Activated T-helper 1 cell treated with anti-CD3 and anti-CD28 coated beads, Interleukin-12 subunit alpha, Interleukin-12 subunit beta, Interleukin-2, Interleukin-4 antibody, amounts not matched to agents 30 ng/mL and 10 ng/mL and 1 ng/mL, durations not matched to agents 14 hours and 24 hours and 36 hours (primary cell): ENCODE results near the gene ABI1. TPM values are rescaled to one million over a fixed set of nuclear protein-coding genes. Genes with fewer than 3 reads are reported as not detected.

Experiments used
- DNase-seq: peaks from one replicate; pipeline ENCODE4 v3.0.0; 2021; ENCODE audit warnings: low spot score
- H3K27ac Mint-ChIP-seq: one replicate; pipeline ENCODE4 v1.8.0; 2021; ENCODE audit warnings: mild to moderate bottlenecking, mixed read lengths
- H3K27me3 Mint-ChIP-seq: one replicate; pipeline ENCODE4 v1.8.0; 2022; ENCODE audit warnings: mild to moderate bottlenecking, moderate library complexity, mixed read lengths; ENCODE audit not compliant: insufficient read depth
- H3K36me3 Mint-ChIP-seq: one replicate; pipeline ENCODE4 v1.8.0; 2021; ENCODE audit warnings: low read depth, mixed read lengths
- H3K4me1 Mint-ChIP-seq: one replicate; pipeline ENCODE4 v1.8.0; 2021; ENCODE audit warnings: low read depth, mixed read lengths
- H3K4me3 Mint-ChIP-seq: one replicate; pipeline ENCODE4 v1.8.0; 2021; ENCODE audit warnings: mild to moderate bottlenecking, moderate library complexity, mixed read lengths
- H3K9me3 Mint-ChIP-seq: one replicate; pipeline ENCODE4 v1.8.0; 2021; ENCODE audit warnings: mixed read lengths
- intact Hi-C: fragments of 100-400 bp; cut with micrococcal nuclease; formaldehyde crosslinking; loops from one replicate; pipeline ENCODE4 v1.15.1; 2024
- total RNA-seq: library from RNA; stranded (reverse); gene quantifications from 2 replicates; pipeline ENCODE4 v1.2.3, GENCODE V29; 2022

The ABI1 gene
- total RNA-seq, 1 donor from 2014 or later: 66.6 TPM

- Mint-ChIP-seq H3K4me1 (peaks cover 35% of the 10 kb centered on the region), H3K27ac (no peak overlapping the region), H3K27me3 (no peaks in the 10 kb centered on the region), H3K9me3 (peaks cover 4% of the 10 kb centered on the region), H3K4me3 (no peak overlapping the region), H3K36me3 (peaks cover 16% of the 10 kb centered on the region)
- DNase-seq: no peak
- intact Hi-C loops: no loop called here
Observed at GRCh38 chr10:26810435-26811026, 50.2 kb downstream of the ABI1 start.

- Mint-ChIP-seq H3K27ac (no peak overlapping the region), H3K27me3 (no peaks in the 10 kb centered on the region), H3K9me3 (peaks cover 4% of the 10 kb centered on the region), H3K4me1 (peaks cover 39% of the 10 kb centered on the region), H3K4me3 (no peak overlapping the region), H3K36me3 (peaks cover 16% of the 10 kb centered on the region)
- intact Hi-C loops: loop anchor here (10.0 kb wide), 1 partner anchor 45 kb away; no protein-coding TSS in a partner anchor
- no peak for DNase-seq
Observed at GRCh38 chr10:26809973-26810372, 50.8 kb downstream of the ABI1 start.

- peaks cover 55% of the 10 kb centered on the region for H3K4me1 Mint-ChIP-seq
- no peak overlapping the region for H3K4me3 Mint-ChIP-seq
- intact Hi-C loops: loop anchor here (2.0 to 10.0 kb wide), 2 partner anchors 15 to 47 kb away; no protein-coding TSS in a partner anchor
- no peak for DNase-seq
- no peak overlapping the region for H3K27ac Mint-ChIP-seq
- no peaks in the 10 kb centered on the region for H3K27me3 Mint-ChIP-seq
- H3K9me3 Mint-ChIP-seq: no peaks in the 10 kb centered on the region
- peaks cover 13% of the 10 kb centered on the region for H3K36me3 Mint-ChIP-seq
Observed at GRCh38 chr10:26807532-26807931, 53.2 kb downstream of the ABI1 start.

GRCh38 chr10:26806557-26806956, 54.2 kb downstream of the ABI1 start:
- Mint-ChIP-seq H3K4me1 (peaks cover 65% of the 10 kb centered on the region), H3K27ac (peak overlapping the region; percentile 58), H3K27me3 (no peaks in the 10 kb centered on the region), H3K36me3 (peaks cover 13% of the 10 kb centered on the region), H3K9me3 (no peaks in the 10 kb centered on the region), H3K4me3 (no peak overlapping the region)
- DNase-seq: no peak
- intact Hi-C loops: loop anchor here (2.0 to 10.0 kb wide), 2 partner anchors 16 to 48 kb away; no protein-coding TSS in a partner anchor

- Mint-ChIP-seq H3K9me3 (no peaks in the 10 kb centered on the region), H3K36me3 (peaks cover 18% of the 10 kb centered on the region), H3K4me1 (peaks cover 65% of the 10 kb centered on the region), H3K27ac (peak overlapping the region; percentile 58), H3K27me3 (no peaks in the 10 kb centered on the region), H3K4me3 (no peak overlapping the region)
- DNase-seq: no peak
- intact Hi-C loops: loop anchor here (2.0 to 10.0 kb wide), 2 partner anchors 17 to 49 kb away; no protein-coding TSS in a partner anchor
Observed at GRCh38 chr10:26805567-26806245, 55.1 kb downstream of the ABI1 start.

GRCh38 chr10:26804418-26805393, 56.1 kb downstream of the ABI1 start:
- Mint-ChIP-seq H3K27ac (peak overlapping the region; percentile 60), H3K36me3 (peaks cover 22% of the 10 kb centered on the region), H3K4me3 (no peak overlapping the region), H3K27me3 (no peaks in the 10 kb centered on the region), H3K9me3 (no peaks in the 10 kb centered on the region), H3K4me1 (peaks cover 63% of the 10 kb centered on the region)
- no peak for DNase-seq
- intact Hi-C loops: loop anchor here (10.0 kb wide), 1 partner anchor 50 kb away; no protein-coding TSS in a partner anchor

- Mint-ChIP-seq H3K4me3 (no peak overlapping the region), H3K9me3 (no peaks in the 10 kb centered on the region), H3K4me1 (peaks cover 63% of the 10 kb centered on the region), H3K27ac (no peak overlapping the region), H3K36me3 (peaks cover 22% of the 10 kb centered on the region), H3K27me3 (no peaks in the 10 kb centered on the region)
- intact Hi-C loops: loop anchor here (10.0 kb wide), 1 partner anchor 51 kb away; no protein-coding TSS in a partner anchor
- no peak for DNase-seq
Observed at GRCh38 chr10:26803849-26804248, 56.9 kb downstream of the ABI1 start.

- no peaks in the 10 kb centered on the region for H3K9me3 Mint-ChIP-seq
- peaks cover 27% of the 10 kb centered on the region for H3K36me3 Mint-ChIP-seq
- no peak for DNase-seq
- no peak overlapping the region for H3K27ac Mint-ChIP-seq
- peaks cover 66% of the 10 kb centered on the region for H3K4me1 Mint-ChIP-seq
- H3K27me3 Mint-ChIP-seq: no peaks in the 10 kb centered on the region
- intact Hi-C loops: loop anchor here (10.0 kb wide), 1 partner anchor 52 kb away; no protein-coding TSS in a partner anchor
- no peak overlapping the region for H3K4me3 Mint-ChIP-seq
Observed at GRCh38 chr10:26802527-26802926, 58.2 kb downstream of the ABI1 start.

DNA sequence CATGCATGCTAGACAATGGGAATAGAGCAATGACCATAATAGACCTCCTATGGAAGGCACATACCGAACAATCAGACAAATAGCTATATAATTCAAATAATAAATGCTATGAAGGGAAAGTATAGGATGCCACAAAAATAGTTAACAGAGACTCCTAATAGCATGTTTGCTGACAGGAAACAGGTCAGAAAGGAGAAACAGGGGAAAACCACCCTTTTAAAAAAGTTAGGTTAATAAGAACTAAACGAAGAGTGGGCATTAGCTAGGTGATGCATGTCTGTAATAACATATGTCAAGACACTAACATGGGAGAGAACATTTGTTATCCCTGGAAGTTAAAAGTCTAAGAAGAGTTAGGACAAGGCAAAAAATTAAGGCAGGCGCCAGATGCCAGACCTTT, 58.9 kb downstream of the ABI1 start:
- Mint-ChIP-seq H3K4me3 (no peak overlapping the region), H3K36me3 (peaks cover 26% of the 10 kb centered on the region), H3K27me3 (no peaks in the 10 kb centered on the region), H3K4me1 (peaks cover 62% of the 10 kb centered on the region), H3K27ac (no peak overlapping the region), H3K9me3 (no peaks in the 10 kb centered on the region)
- DNase-seq: no peak
- intact Hi-C loops: loop anchor here (10.0 kb wide), 1 partner anchor 53 kb away; no protein-coding TSS in a partner anchor

- Mint-ChIP-seq H3K27ac (no peak overlapping the region), H3K4me3 (no peak overlapping the region), H3K4me1 (peaks cover 56% of the 10 kb centered on the region), H3K9me3 (no peaks in the 10 kb centered on the region), H3K27me3 (no peaks in the 10 kb centered on the region), H3K36me3 (peaks cover 21% of the 10 kb centered on the region)
- no peak for DNase-seq
- intact Hi-C loops: loop anchor here (10.0 kb wide), 1 partner anchor 54 kb away; no protein-coding TSS in a partner anchor
Observed at GRCh38 chr10:26801274-26801673, 59.5 kb downstream of the ABI1 start.

- Mint-ChIP-seq H3K4me1 (peaks cover 49% of the 10 kb centered on the region), H3K36me3 (peaks cover 13% of the 10 kb centered on the region)
- intact Hi-C loops: loop anchor here (10.0 kb wide), 1 partner anchor 54 kb away; no protein-coding TSS in a partner anchor
Observed at GRCh38 chr10:26800468-26800867, 60.3 kb downstream of the ABI1 start.

DNA sequence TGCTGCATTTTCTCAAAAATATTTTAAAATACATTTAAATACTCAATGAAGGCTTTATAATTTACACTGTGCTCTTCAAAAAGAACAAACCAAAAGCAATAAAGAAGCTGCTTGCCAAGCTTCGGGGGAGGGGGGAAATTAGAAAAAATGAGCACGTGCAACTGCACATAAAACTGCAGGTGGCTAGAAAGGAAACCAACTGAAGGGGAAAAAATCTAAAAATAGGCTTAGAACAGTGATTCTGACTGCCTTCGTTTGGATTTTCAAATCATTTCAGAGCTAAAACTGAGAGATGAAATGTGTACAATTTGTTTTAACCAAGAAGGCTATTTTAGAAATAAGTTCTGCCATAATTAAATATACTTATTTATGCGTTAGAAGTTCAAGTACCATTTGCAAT, 61.4 kb downstream of the ABI1 start:
- H3K27ac Mint-ChIP-seq: no peak overlapping the region
- no peak for DNase-seq
- peaks cover 43% of the 10 kb centered on the region for H3K4me1 Mint-ChIP-seq
- intact Hi-C loops: loop anchor here (5.0 kb wide), 1 partner anchor 42 kb away; no protein-coding TSS in a partner anchor
- H3K9me3 Mint-ChIP-seq: peaks cover 10% of the 10 kb centered on the region
- H3K27me3 Mint-ChIP-seq: no peaks in the 10 kb centered on the region
- no peak overlapping the region for H3K4me3 Mint-ChIP-seq
- peaks cover 13% of the 10 kb centered on the region for H3K36me3 Mint-ChIP-seq

More at GRCh38 chr10:26800468-26800867, 60.3 kb downstream of the ABI1 start:
- H3K27ac Mint-ChIP-seq: no peak overlapping the region
- peaks cover 6% of the 10 kb centered on the region for H3K9me3 Mint-ChIP-seq
- no peak overlapping the region for H3K4me3 Mint-ChIP-seq
- DNase-seq: no peak
- no peaks in the 10 kb centered on the region for H3K27me3 Mint-ChIP-seq
